UCSD-AML1 (cell line): ENCODE data around the gene POLR2H.

Experiments used
- DNase-seq: peaks from one replicate; lab custom pipeline; 2025; ENCODE audit not compliant: unreplicated experiment; lab: John Stamatoyannopoulos, UW

Gene POLR2H

GRCh38 chr3:184352149-184352785 is 9.2 kb upstream of the POLR2H start:
- DNase-seq = no peak

GRCh38 chr3:184352897-184353545 is 8.5 kb upstream of the POLR2H start:
- no peak for DNase-seq

GRCh38 chr3:184353546-184353941 is 8.0 kb upstream of the POLR2H start:
- no peak for DNase-seq

- DNase-seq = peak; percentile 65
Observed at GRCh38 chr3:184354121-184354728, 7.3 kb upstream of the POLR2H start.

- DNase-seq = no peak
Observed at GRCh38 chr3:184354754-184355153, 6.8 kb upstream of the POLR2H start.

- DNase-seq = no peak
Observed at GRCh38 chr3:184355261-184356040, 6.1 kb upstream of the POLR2H start.

- no peak for DNase-seq
Observed at GRCh38 chr3:184357248-184358123, 4.0 kb upstream of the POLR2H start.

- DNase-seq = no peak
Observed at GRCh38 chr3:184358124-184358767, 3.3 kb upstream of the POLR2H start.

- DNase-seq = no peak
Observed at GRCh38 chr3:184358921-184359350, 2.6 kb upstream of the POLR2H start.

- no peak for DNase-seq
Observed at GRCh38 chr3:184359610-184360009, 1.9 kb upstream of the POLR2H start.

GRCh38 chr3:184360070-184360928 is 1.2 kb upstream of the POLR2H start:
- DNase-seq = no peak

- DNase-seq = no peak
Observed at GRCh38 chr3:184360929-184361531, 480 bp upstream of the POLR2H start.

- DNase-seq = peak; percentile 67
Observed at GRCh38 chr3:184361932-184362667, 590 bp downstream of the POLR2H start.

- DNase-seq = peak; percentile 97
Observed at GRCh38 chr3:184362668-184363546, 1.4 kb downstream of the POLR2H start.

- DNase-seq = no peak
Observed at GRCh38 chr3:184366619-184367289, 5.2 kb downstream of the POLR2H start.

GRCh38 chr3:184368116-184368515 is 6.6 kb downstream of the POLR2H start:
- no peak for DNase-seq
